SKM-1 treated with dmso at 0.1 percent for 144 hours (cell line): ENCODE measurements around the gene SYT9.

Experiments used
- DNase-seq: peaks from one replicate; lab custom pipeline; 2025; ENCODE audit not compliant: unreplicated experiment; lab: John Stamatoyannopoulos, UW

SYT9 gene

DNA sequence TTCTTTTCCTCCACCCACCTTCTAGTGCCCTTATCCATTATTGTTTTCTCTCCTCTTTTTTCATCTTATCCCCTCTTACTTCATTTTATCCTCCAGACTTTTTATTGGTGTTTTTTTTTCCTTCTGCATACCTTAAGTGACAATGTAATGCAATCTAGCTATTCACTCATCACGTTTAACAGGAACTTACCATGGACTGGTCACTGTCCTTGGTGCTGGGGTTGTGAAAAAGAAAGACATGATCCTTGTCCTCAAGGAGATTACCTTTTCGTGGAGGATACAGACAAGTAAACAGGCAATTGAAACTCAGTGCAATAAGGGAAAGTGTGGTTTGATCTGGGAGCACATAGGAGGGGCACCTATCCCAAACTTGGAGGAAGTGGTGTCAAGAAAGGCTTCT lies 20.7 kb downstream of the SYT9 start:
- DNase-seq = no peak

GRCh38 chr11:7275133-7275532 lies 23.4 kb downstream of the SYT9 start:
- DNase-seq = no peak

- DNase-seq = peak; percentile 29
Measured at GRCh38 chr11:7278314-7278917, 26.7 kb downstream of the SYT9 start.

DNA sequence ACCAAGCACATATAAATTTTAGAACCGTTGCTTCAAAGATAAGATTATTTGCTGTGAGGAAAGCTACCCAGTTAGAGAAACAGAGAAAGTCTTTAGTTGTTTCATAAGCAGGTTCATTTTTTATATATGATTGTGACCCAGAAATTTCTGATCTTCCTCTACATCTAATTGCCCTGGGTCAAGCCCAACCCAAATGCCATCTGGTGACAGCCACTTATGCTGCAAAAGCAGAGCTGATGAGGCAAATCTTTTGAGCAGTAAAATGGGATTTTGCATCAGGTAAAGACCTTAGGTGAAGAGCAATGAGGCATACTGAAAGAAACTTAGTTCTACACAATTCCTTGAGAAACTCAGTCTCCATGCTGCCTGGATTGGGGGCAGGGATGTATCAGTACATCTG lies 28.0 kb downstream of the SYT9 start:
- DNase-seq = no peak

- DNase-seq = no peak
Measured at GRCh38 chr11:7281079-7281478, 29.4 kb downstream of the SYT9 start.

- no peak for DNase-seq
Measured at GRCh38 chr11:7281809-7282208, 30.1 kb downstream of the SYT9 start.

DNA sequence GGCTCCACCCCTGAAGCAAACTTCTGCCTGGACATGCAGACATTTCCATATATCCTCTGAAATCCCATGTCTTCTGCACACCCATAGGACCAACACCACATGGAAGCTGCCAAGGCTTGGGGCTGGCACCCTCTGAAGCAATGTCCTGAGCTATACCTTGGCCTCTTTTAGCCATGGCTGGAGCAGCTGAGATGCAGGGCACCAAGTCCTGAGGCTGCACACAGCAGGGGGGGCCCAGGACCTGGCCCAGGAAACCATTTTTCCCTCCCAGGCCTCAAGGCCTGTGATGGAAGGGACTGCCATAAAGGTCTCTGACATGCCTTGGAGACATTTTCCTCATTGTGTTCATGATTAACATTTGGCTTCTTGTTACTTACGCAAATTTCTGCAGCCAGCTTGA lies 34.5 kb downstream of the SYT9 start:
- DNase-seq = no peak

- no peak for DNase-seq
Measured at GRCh38 chr11:7291100-7291829, 39.6 kb downstream of the SYT9 start.

- no peak for DNase-seq
Measured at GRCh38 chr11:7292922-7293321, 41.2 kb downstream of the SYT9 start.

DNA sequence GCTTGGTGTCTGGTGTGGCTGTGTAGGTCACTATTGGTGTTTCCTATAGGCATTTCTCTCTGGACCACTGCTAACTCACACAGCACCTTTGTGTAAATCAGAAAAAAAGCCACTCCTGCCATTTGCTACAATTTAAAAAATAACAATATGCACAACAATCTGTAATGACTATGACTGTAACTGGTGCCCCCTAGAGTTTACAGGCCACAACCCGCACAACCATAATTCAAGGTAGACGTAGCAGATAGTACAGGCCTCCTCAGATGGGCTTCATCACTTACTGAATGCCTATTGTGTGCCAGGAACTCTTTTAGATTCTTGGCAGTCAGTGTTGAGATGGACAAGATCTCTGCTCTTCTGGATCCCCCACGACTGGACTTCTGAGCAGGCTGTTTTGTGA lies 47.7 kb downstream of the SYT9 start:
- no peak for DNase-seq

- DNase-seq = no peak
Measured at GRCh38 chr11:7300281-7300680, 48.6 kb downstream of the SYT9 start.

- DNase-seq = no peak
Measured at GRCh38 chr11:7303146-7303545, 51.4 kb downstream of the SYT9 start.

DNA sequence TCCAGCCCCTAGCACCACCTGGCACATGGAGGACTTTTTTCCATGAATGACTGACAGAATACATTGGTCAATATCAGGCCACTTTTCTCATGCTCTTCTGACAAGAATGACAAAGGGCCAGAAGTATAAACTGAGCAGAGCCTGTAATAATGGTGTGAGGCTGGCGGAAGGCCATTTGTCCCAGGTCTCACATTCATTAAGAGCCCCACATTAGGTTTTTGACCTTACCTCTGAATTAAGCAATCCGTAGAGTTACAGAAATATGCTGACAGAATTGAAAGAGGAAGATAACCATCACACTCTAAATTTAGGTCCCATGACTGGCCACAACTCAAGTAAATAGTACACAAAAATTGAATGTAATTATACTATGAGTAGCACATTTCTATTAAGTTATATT lies 55.2 kb downstream of the SYT9 start:
- DNase-seq = peak; percentile 13

- no peak for DNase-seq
Measured at GRCh38 chr11:7307836-7308235, 56.1 kb downstream of the SYT9 start.

- DNase-seq = no peak
Measured at GRCh38 chr11:7311903-7312302, 60.2 kb downstream of the SYT9 start.

DNA sequence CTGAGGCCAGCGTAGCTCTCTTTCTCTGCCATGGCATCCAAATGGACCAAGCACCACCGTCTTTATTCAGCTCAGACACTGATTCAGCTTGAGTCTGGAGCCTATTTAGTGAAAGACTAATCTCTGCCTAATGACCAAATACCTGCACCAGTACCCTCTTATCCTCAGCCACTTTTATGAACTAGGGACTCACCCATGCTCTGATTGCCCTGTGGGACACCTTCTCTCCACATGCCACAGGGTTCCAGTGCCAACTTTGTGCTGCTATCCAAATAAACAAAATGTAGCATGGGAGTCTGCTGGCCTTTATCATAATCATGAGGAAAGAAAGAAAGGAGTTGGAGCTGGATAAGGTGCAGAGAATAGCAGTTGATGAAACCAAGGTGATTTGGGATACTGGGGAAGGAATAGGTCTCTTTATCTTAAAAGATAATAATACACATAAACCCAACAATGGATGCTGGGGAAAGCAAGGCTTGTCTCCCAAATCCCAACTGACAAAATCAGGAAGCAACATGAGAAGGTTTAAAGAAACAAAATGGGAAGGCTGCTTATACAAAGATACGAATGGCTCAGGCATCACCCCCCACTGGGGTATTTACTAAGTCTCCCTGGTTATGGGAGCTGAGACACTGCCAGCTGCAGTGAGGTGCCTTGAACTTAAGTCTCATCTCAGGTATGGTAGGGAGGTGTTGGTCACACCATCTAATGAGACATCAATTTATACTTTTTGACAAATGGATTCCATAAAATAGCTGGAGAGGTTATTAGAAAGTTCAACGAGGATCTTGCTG lies 63.3 kb downstream of the SYT9 start:
- no peak for DNase-seq

GRCh38 chr11:7319501-7319900 lies 67.8 kb downstream of the SYT9 start:
- no peak for DNase-seq

GRCh38 chr11:7320306-7320705 lies 68.6 kb downstream of the SYT9 start:
- DNase-seq = no peak

DNA sequence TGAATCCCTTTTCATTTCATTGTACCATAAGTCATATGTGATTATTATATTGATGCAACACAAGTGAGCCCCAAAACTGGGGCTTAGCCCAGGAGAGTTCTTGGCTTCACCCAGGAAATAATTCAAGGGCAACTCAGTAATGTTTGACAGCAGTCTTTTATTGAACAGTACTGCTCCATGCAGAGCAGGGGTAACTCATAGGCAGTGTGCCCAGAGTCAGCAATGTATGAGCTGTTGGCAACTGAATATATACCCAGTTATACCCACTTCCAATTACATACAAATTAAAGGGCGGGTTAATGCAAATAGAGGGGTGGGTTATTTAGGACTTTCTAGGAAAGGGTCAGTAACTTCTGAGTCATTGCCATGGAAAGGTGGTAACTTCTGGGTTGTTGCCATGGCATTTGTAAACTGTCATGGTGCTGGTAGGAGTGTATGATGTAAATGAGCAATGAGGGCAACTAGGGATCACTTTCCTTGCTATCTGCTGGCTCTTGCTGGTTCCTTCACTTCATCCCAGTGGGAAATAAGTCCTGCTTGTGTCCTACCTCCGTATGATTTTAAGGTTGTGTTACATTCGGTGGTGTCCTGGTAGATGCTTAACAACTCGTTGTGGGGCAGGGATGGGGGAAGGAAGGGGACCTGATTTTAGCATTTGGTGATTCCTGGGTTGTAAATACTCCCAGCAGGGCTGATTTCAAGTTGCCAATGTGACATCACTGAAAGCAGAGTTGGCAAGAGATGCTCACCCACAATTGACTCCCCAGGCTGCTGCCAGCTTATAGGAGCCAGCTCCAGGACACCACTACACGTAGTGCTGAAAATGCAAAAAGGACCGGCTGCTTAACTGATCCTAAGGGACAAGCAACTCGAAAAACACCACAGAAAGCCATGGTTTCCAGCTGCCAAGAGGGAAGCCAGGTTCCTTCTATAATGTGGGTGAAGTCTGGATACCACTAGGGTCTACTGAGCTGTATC lies 70.1 kb downstream of the SYT9 start:
- DNase-seq = no peak

DNA sequence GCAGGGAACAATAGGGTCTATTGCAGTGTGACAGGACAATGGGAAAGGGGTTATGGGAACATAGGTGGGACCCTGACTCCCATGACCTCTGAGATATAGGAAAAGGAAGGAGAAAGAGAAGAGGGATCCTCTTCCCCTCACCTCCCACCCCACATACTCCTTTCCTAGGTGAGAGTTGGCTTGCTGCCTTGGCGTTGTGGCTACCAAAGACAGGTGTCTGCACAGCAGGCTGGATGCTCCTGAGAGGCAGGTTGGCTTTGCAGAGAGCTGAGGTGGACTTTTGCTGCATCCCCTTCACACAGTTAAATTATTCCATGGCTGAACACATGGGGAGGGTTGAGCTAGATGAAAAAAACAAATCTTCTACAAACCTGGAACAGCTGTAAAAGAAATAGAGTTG lies 80.7 kb downstream of the SYT9 start:
- DNase-seq = no peak

GRCh38 chr11:7332962-7333361 lies 81.3 kb downstream of the SYT9 start:
- DNase-seq = no peak
